ENCODE results near the gene CSHL1.

Gene CSHL1

DNA sequence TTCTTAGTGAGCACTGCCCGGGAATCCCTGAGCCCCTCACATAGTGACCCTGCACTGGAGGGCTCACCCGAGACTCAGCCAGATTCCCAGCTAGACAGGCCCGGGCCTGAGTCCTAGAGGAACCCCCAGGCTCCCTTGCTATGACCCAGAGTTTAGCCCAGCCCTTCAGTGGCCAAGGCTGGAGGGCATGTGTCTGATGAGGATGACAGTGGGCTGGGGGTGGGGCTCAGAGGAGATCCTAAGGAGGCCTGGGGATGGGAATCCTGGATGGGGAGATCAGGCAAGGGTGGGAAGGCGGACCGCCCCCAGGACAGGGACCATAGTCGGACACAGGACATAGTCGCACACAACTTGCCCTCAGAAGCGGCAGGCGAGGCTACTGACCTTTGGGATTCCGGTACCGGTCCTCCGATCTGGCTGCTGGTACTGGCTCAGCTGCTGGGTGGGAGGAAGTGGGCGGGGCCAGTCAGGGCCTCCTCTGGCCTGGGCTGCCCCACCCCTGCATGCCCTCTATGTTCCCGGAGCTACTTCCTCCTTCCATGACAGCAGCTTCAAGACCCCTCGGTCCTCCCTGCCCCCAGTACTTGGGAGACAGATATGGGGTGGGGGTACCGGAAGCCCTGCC lies 20.0 kb upstream of the CSHL1 start:
- H3K27me3 Mint-ChIP-seq (ENCODE audit: low read depth) = no peaks in the 10 kb centered on the region
- H3K9me3 Mint-ChIP-seq = no peaks in the 10 kb centered on the region
- no peaks in the 10 kb centered on the region for H3K4me1 Mint-ChIP-seq
- TF ChIP-seq, protein P1, sequence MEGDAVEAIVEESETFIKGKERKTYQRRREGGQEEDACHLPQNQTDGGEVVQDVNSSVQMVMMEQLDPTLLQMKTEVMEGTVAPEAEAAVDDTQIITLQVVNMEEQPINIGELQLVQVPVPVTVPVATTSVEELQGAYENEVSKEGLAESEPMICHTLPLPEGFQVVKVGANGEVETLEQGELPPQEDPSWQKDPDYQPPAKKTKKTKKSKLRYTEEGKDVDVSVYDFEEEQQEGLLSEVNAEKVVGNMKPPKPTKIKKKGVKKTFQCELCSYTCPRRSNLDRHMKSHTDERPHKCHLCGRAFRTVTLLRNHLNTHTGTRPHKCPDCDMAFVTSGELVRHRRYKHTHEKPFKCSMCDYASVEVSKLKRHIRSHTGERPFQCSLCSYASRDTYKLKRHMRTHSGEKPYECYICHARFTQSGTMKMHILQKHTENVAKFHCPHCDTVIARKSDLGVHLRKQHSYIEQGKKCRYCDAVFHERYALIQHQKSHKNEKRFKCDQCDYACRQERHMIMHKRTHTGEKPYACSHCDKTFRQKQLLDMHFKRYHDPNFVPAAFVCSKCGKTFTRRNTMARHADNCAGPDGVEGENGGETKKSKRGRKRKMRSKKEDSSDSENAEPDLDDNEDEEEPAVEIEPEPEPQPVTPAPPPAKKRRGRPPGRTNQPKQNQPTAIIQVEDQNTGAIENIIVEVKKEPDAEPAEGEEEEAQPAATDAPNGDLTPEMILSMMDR (IDR thresholded peaks at IDR 0.05; ENCODE audit: unreplicated experiment in 3 of 3) = no peak
- H3K4me3 Mint-ChIP-seq = no peak overlapping the region
- H3K27ac Mint-ChIP-seq = no peak overlapping the region
- H3K36me3 Mint-ChIP-seq (ENCODE audit: low read depth) = no peaks in the 10 kb centered on the region

DNA sequence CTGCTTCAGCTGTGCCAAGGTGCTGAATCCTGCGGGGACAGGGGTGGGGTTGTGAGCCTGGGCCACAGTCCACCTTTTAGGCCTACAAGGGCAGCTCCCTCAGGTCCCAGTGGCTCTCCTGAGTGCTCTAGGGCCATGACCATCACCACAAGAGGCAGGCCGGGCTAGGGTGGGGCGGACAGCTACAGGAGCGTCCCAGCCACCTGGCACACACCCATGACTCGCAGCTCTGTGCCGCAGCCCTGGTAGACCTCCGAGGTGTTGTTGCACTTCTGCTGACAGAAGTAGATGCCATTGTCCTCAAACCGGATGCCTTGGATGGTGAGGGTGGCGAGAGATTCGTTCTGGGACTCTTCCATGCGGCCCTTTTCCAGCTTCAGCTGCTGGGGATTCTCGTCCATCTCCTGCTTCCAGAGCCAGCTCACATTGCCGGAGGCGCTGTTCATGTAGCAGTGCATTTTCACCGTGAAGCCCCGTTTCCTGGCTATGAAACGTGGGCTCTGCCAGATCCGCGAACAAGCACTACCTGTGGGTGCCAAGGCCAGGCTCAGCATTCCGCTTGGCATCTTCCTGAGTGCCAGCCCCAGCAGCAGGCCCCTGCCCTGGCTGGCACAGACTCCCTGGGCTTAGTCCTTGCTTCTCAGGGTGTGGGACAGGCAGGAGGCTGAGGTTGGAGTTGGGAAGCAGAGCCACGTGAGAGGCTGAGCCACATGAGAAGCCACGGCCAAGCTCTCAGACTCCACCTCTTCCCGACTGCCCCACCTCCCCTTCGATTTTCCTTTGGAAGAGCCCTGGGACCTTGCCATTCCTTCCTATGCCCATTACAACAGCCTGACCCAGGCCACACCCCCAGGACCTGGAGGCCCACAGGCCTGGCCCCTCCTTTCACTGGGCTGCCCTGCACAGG lies 19.1 kb upstream of the CSHL1 start:
- TF ChIP-seq, protein P1 (IDR thresholded peaks at IDR 0.05; ENCODE audit: unreplicated experiment in 3 of 3) = no peak
- no peaks in the 10 kb centered on the region for H3K9me3 Mint-ChIP-seq
- H3K27me3 Mint-ChIP-seq (ENCODE audit: low read depth) = no peaks in the 10 kb centered on the region
- H3K4me3 Mint-ChIP-seq = no peak overlapping the region
- no peak overlapping the region for H3K27ac Mint-ChIP-seq
- H3K4me1 Mint-ChIP-seq = no peaks in the 10 kb centered on the region
- no peaks in the 10 kb centered on the region for H3K36me3 Mint-ChIP-seq (ENCODE audit: low read depth)

DNA sequence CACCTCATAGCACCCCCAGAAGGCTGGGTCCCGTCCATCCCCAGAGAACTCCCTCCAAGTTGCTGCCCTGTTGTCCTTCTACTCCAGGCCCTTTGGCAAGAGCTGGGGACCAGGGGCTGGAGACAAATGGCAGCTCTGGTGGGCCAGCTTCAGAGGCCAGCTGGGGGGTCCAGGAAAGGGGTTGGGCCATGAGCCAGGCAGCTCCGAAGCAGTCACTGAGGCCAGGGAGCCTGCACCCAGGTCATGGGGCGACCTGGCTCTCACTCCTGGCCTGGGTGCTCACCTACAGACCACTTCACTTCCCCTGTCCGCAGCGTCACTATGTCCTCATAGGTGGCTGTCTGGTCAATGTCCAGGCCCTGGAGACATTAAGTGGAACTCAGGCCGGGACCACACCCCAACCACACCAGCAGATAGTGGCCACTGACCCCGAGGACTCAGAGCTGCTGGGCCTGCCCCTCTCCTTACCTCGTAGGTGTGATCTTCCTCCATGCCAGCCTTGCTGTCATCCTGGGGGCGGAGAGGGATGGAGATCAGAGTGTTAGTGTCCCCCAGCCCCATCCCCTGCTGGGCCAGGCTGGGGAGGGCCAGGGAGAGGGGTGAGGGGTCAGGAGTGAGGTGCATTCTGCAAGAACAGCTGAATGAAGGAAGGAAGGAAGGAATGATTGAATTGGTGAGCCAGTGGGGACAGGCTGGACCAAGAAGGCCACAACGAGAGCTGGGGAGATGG lies 18.1 kb upstream of the CSHL1 start:
- no peaks in the 10 kb centered on the region for H3K27me3 Mint-ChIP-seq (ENCODE audit: low read depth)
- no peaks in the 10 kb centered on the region for H3K36me3 Mint-ChIP-seq (ENCODE audit: low read depth)
- no peaks in the 10 kb centered on the region for H3K9me3 Mint-ChIP-seq
- H3K4me3 Mint-ChIP-seq = no peak overlapping the region
- H3K27ac Mint-ChIP-seq = no peak overlapping the region
- TF ChIP-seq, protein P1 (IDR thresholded peaks at IDR 0.05; ENCODE audit: unreplicated experiment in 3 of 3) = no peak
- no peaks in the 10 kb centered on the region for H3K4me1 Mint-ChIP-seq

DNA sequence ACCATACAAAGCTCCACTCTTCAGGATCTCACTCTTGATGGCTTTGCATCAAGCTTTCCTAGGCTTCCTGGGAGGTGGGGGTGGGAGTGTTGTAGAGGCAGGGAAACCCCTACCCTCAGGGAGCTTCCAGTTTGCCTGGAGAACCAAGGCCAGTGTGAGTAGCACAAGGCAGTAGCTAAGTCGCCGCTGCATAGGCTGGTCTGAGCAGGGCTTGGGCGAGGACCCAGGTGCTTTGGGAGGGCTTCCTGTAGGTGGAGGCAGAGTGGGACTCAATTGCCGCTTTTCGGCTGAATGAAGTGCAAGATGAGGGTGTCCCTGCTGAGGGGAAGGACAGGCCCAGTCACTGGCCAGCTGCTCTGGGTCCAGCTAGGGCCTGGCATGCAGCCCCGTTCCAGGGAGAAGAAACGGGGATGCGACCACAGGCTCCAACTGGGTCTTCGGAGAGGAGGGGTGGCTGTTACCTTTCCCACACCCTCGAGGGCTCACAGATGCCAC lies 17.2 kb upstream of the CSHL1 start:
- Mint-ChIP-seq H3K4me3 (no peak overlapping the region), H3K9me3 (no peaks in the 10 kb centered on the region), H3K4me1 (no peaks in the 10 kb centered on the region), H3K27ac (no peak overlapping the region), H3K36me3 (ENCODE audit: low read depth) (no peaks in the 10 kb centered on the region), H3K27me3 (ENCODE audit: low read depth) (no peaks in the 10 kb centered on the region)
- TF ChIP-seq, protein P1 (IDR thresholded peaks at IDR 0.05; ENCODE audit: unreplicated experiment in 3 of 3) = no peak

DNA sequence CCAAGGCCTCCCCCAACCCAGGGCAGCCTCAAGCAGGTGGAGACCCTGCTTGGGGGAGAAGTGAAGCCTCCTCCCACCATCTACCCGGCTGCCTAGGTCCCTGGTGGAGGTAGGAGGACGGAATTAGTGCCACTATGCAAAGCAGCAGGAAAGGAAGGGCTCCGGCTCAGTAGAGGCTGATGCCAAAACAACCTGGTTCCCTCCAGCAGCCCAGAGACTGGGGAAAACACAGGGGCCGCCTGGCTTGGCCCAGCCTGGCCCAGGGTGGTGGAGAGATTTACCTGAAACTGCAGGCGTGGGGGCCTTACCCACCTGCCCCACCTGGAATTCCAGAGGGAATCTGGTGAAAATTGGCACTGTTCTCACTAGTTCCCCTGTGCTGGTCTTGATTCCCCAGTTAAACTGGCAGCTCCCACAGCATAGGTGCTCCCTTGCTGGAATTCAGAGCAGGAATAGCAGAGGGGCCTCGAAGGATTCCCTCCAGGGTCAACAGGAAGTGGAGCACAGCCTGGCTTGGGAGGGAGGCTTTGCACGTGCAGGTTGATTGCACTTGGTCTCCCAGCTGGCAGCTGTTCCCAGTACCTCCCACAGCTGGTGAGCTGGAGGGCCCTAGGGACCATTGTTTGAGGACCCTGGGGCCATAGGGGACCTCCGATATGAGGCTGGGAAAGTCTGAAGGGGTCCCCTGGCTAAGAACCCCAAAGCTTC lies 16.6 kb upstream of the CSHL1 start:
- Mint-ChIP-seq H3K27ac (no peak overlapping the region), H3K9me3 (no peaks in the 10 kb centered on the region), H3K27me3 (ENCODE audit: low read depth) (no peaks in the 10 kb centered on the region), H3K36me3 (ENCODE audit: low read depth) (no peaks in the 10 kb centered on the region), H3K4me3 (no peak overlapping the region), H3K4me1 (no peaks in the 10 kb centered on the region)
- TF ChIP-seq, protein P1 (IDR thresholded peaks at IDR 0.05; ENCODE audit: unreplicated experiment in 3 of 3) = no peak

Measured in nephron (organoid).